GM23248 (cell line): ENCODE data around the gene OR13J1. TPM values are rescaled to one million over a fixed set of nuclear protein-coding genes. Genes with fewer than 3 reads are reported as not detected.

Experiments used
- DNase-seq: peaks from one replicate; pipeline ENCODE4 v3.0.0-alpha.2; 2015
- H2AFZ ChIP-seq: fragments of 200-600 bp; sonication (generic); 2 replicates; pipeline ENCODE4 v1.6.1; 2016; ENCODE audit warnings: antibody characterized with exemption
- H3F3A ChIP-seq: fragments of 200-600 bp; sonication (generic); 2 replicates; pipeline ENCODE4 v1.6.1; 2016; ENCODE audit warnings: mild to moderate bottlenecking, antibody characterized with exemption, mixed run types; ENCODE audit not compliant: insufficient read depth
- H3K27ac ChIP-seq: fragments of 200-600 bp; sonication (generic); 2 replicates; pipeline ENCODE4 v1.5.1; 2016; ENCODE audit warnings: mild to moderate bottlenecking
- H3K27me3 ChIP-seq: fragments of 200-600 bp; sonication (generic); replicated peaks from 2 replicates; pipeline ENCODE4 v1.6.1; 2016; ENCODE audit warnings: mild to moderate bottlenecking; ENCODE audit not compliant: insufficient read depth
- H3K36me3 ChIP-seq: fragments of 200-600 bp; sonication (generic); 2 replicates; pipeline ENCODE4 v1.6.1; 2016; ENCODE audit warnings: low read depth, mild to moderate bottlenecking
- H3K4me1 ChIP-seq: fragments of 200-600 bp; sonication (generic); 2 replicates; pipeline ENCODE4 v1.6.1; 2016; ENCODE audit warnings: mild to moderate bottlenecking; ENCODE audit not compliant: insufficient read depth
- H3K4me2 ChIP-seq: fragments of 200-600 bp; sonication (generic); one replicate; pipeline ENCODE4 v1.6.1; 2016; ENCODE audit warnings: mild to moderate bottlenecking; ENCODE audit not compliant: unreplicated experiment
- H3K4me3 ChIP-seq: fragments of 200-600 bp; sonication (generic); 2 replicates; pipeline ENCODE4 v1.5.1; 2016; ENCODE audit warnings: mild to moderate bottlenecking
- H3K79me2 ChIP-seq: fragments of 200-600 bp; sonication (generic); 2 replicates; pipeline ENCODE4 v1.6.1; 2016; ENCODE audit warnings: mild to moderate bottlenecking; ENCODE audit not compliant: insufficient read depth
- H3K9ac ChIP-seq: fragments of 200-600 bp; sonication (generic); 2 replicates; pipeline ENCODE4 v1.6.1; 2016; ENCODE audit warnings: mild to moderate bottlenecking
- H3K9me2 ChIP-seq: fragments of 200-600 bp; sonication (generic); 2 replicates; pipeline ENCODE4 v1.6.1; 2016; ENCODE audit warnings: mixed run types, mild to moderate bottlenecking, moderate library complexity; ENCODE audit not compliant: insufficient read depth
- H3K9me3 ChIP-seq: fragments of 200-600 bp; sonication (generic); one replicate; pipeline ENCODE4 v1.6.1; 2017; ENCODE audit warnings: low read depth
- H4K20me1 ChIP-seq: fragments of 200-600 bp; sonication (generic); 2 replicates; pipeline ENCODE4 v1.6.0; 2016; ENCODE audit not compliant: insufficient read depth
- EZH2 ChIP-seq: fragments of 200-600 bp; sonication (generic); IDR thresholded peaks from 2 replicates; pipeline ENCODE4 v1.6.1; 2018; ENCODE audit warnings: antibody characterized with exemption, mild to moderate bottlenecking; ENCODE audit not compliant: insufficient read depth, poor library complexity, severe bottlenecking
- EZH2phosphoT487 ChIP-seq: fragments of 200-600 bp; sonication (generic); IDR thresholded peaks from 2 replicates; pipeline ENCODE4 v1.6.1; 2018; ENCODE audit warnings: antibody characterized with exemption, moderate library complexity, mild to moderate bottlenecking, low read depth; ENCODE audit not compliant: insufficient read depth
- WGBS, 2 experiments: methylation state at CpG; one replicate each; pipeline ENCODE4 v1.1.6; 2015 to 2017; ENCODE audit warnings: low lambda C conversion rate in 2 of 2, low coverage in 1 of 2; ENCODE audit errors: missing lambda C conversion rate in 2 of 2; 5-methylcytosine and 5-hydroxymethylcytosine counted together
- in situ Hi-C: fragments of 300-500 bp; cut with MboI; formaldehyde crosslinking; loops from 2 replicates; pipeline ENCODE4 v1.15.0; 2020
- polyA plus RNA-seq: library from polyadenylated mRNA; unstranded; fragments of >200 nt; fragmentation: Nextera tagmentation; extraction: Ambion mirVana; gene quantifications from 2 replicates; pipeline ENCODE4 v1.2.1, GENCODE V29; 2016
- total RNA-seq: library from RNA; depleted of rRNA; stranded (reverse); fragments of >200 nt; shearing (Covaris generic); gene quantifications from 2 replicates; pipeline ENCODE4 v1.2.3, GENCODE V29; 2014

OR13J1 gene
- total and polyA plus RNA-seq, 2 experiments from 2014 or later, result not detected

GRCh38 chr9:35869621-35870216 lies 482 bp downstream of the OR13J1 start:
- no peak overlapping the region for H3K9ac ChIP-seq
- H3K9me2 ChIP-seq, result no peaks in the 10 kb centered on the region
- H3K4me1 ChIP-seq, result no peaks in the 10 kb centered on the region
- no peak overlapping the region for H3K4me2 ChIP-seq
- DNase-seq, result no peak
- H3K79me2 ChIP-seq, result no peaks in the 10 kb centered on the region
- no peaks in the 10 kb centered on the region for H4K20me1 ChIP-seq
- no peak overlapping the region for H3K4me3 ChIP-seq
- H3K27ac ChIP-seq, result no peak overlapping the region
- TF ChIP-seq EZH2phosphoT487, result no peak
- TF ChIP-seq EZH2, result no peak
- H3K9me3 ChIP-seq, result no peaks in the 10 kb centered on the region
- 77 to 80% methylated on average over 19 of the region's 19 CpGs for WGBS, 2 experiments
- H3F3A ChIP-seq, result no peaks in the 10 kb centered on the region
- H3K27me3 ChIP-seq, result no peaks in the 10 kb centered on the region
- no peaks in the 10 kb centered on the region for H3K36me3 ChIP-seq
- in situ Hi-C loops, result no loop called here
- H2AFZ ChIP-seq, result no peak overlapping the region

DNA sequence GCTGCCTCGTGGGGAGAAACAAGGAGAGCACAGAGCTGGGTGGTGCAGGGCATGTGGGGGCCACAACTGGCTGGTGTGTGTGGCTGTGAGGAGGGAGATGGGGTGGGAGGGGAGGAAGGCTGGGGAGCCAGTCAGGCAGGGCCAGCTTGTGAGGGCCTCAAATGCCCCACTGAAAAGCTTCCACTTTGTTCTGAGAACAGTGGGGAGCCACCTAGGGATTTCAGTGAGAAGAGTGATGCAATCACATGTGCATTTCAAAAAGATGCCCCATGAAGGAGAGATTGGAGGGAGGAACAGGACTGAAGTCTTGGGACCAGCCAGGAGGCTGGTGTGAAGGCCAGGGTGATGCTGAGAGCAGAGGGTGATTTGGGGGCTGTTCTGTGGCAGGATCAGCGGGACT lies 1.3 kb downstream of the OR13J1 start:
- no peak overlapping the region for H3K9ac ChIP-seq
- TF ChIP-seq EZH2phosphoT487, result no peak
- no peak for TF ChIP-seq EZH2
- 43 to 56% methylated on average over 1 to 2 of the region's 2 CpGs for WGBS, 2 experiments
- H3K4me1 ChIP-seq, result no peaks in the 10 kb centered on the region
- no peak overlapping the region for H3K27ac ChIP-seq
- no peaks in the 10 kb centered on the region for H3K36me3 ChIP-seq
- no peak overlapping the region for H3K4me2 ChIP-seq
- H2AFZ ChIP-seq, result no peak overlapping the region
- in situ Hi-C loops, result no loop called here
- no peaks in the 10 kb centered on the region for H3K9me2 ChIP-seq
- DNase-seq, result no peak
- H4K20me1 ChIP-seq, result no peaks in the 10 kb centered on the region
- H3F3A ChIP-seq, result no peaks in the 10 kb centered on the region
- H3K9me3 ChIP-seq, result no peaks in the 10 kb centered on the region
- H3K27me3 ChIP-seq, result no peaks in the 10 kb centered on the region
- H3K4me3 ChIP-seq, result no peak overlapping the region
- H3K79me2 ChIP-seq, result no peaks in the 10 kb centered on the region

DNA sequence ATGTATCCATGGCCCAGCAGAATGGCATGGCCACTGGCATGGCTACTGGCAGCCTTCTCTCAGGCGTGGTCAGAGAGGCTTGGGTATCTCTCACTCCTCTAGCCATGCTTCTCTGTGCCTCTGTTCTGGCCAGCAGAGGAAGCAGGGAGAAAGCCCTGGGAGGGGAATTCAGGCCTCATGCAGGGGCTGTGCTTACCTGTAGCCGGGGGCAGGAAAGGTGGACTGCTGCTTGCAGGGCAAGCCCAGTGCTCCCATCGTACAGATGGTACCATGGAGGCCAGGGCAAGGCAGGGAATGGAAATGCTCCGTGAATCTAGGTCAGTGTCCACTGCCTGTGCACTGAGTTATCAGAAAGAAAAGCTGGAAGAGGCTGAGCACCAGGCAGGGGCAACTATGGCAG lies 2.7 kb downstream of the OR13J1 start:
- no peaks in the 10 kb centered on the region for H3K36me3 ChIP-seq
- in situ Hi-C loops, result no loop called here
- H3K79me2 ChIP-seq, result no peaks in the 10 kb centered on the region
- H3K4me3 ChIP-seq, result no peak overlapping the region
- no peaks in the 10 kb centered on the region for H3K9me3 ChIP-seq
- H2AFZ ChIP-seq, result no peak overlapping the region
- H3K27ac ChIP-seq, result no peak overlapping the region
- H3K9ac ChIP-seq, result no peak overlapping the region
- H3K27me3 ChIP-seq, result 0 out of 2 replicates have a peak, but pooled peaks cover 1% of the 10 kb centered on the region
- H3K4me2 ChIP-seq, result no peak overlapping the region
- H3F3A ChIP-seq, result no peaks in the 10 kb centered on the region
- no peaks in the 10 kb centered on the region for H3K4me1 ChIP-seq
- H4K20me1 ChIP-seq, result no peaks in the 10 kb centered on the region
- WGBS, 2 experiments, result 66 to 68% methylated on average over 4 of the region's 4 CpGs
- no peak for DNase-seq
- TF ChIP-seq EZH2phosphoT487, result no peak
- TF ChIP-seq EZH2, result no peak
- H3K9me2 ChIP-seq, result no peaks in the 10 kb centered on the region

- no peak for TF ChIP-seq EZH2phosphoT487
- no peak for TF ChIP-seq EZH2
- Histone ChIP-seq H3K27ac (no peak overlapping the region), H3K36me3 (no peaks in the 10 kb centered on the region), H3K79me2 (no peaks in the 10 kb centered on the region), H3K4me3 (no peak overlapping the region), H3K9me3 (no peaks in the 10 kb centered on the region), H3K9me2 (no peaks in the 10 kb centered on the region), H3K9ac (no peak overlapping the region), H2AFZ (no peak overlapping the region), H3K4me2 (no peak overlapping the region), H3K4me1 (no peaks in the 10 kb centered on the region), H4K20me1 (no peaks in the 10 kb centered on the region), H3K27me3 (peaks cover 15% of the 10 kb centered on the region), H3F3A (no peaks in the 10 kb centered on the region)
- WGBS, 2 experiments, result 79 to 88% methylated on average over 8 of the region's 8 CpGs
- in situ Hi-C loops, result no loop called here
- no peak for DNase-seq
These were observed 5.4 kb downstream of the OR13J1 start for GRCh38 chr9:35864695-35865255.

DNA sequence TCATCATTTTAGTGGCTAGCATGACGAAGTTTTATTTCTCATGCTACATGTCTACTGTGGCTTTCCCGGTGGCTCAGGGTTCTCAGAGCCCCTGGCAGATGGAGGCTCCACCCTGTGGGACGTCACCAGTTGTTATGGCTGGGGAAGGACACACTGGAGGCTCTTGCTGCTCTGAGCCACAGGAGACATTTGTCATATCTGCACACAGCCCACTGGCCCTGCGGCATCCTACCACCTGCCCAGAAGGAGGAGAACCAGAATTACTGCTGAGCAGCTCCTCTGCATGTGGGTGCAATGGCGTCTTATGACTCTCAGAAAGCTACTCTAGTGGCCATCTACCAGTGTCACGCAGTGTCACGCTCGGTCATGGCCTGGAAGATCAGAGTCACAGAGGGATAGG lies 6.6 kb downstream of the OR13J1 start:
- H3K4me2 ChIP-seq, result no peak overlapping the region
- no peaks in the 10 kb centered on the region for H3F3A ChIP-seq
- no peaks in the 10 kb centered on the region for H3K79me2 ChIP-seq
- no peaks in the 10 kb centered on the region for H4K20me1 ChIP-seq
- DNase-seq, result no peak
- no peaks in the 10 kb centered on the region for H3K9me2 ChIP-seq
- TF ChIP-seq EZH2phosphoT487 (no peak), EZH2 (no peak)
- no peak overlapping the region for H3K4me3 ChIP-seq
- no peak overlapping the region for H2AFZ ChIP-seq
- no peak overlapping the region for H3K27ac ChIP-seq
- H3K9ac ChIP-seq, result no peak overlapping the region
- in situ Hi-C loops, result no loop called here
- peaks cover 15% of the 10 kb centered on the region for H3K27me3 ChIP-seq
- H3K36me3 ChIP-seq, result no peaks in the 10 kb centered on the region
- no peaks in the 10 kb centered on the region for H3K9me3 ChIP-seq
- no peaks in the 10 kb centered on the region for H3K4me1 ChIP-seq
- 57 to 62% methylated on average over 8 of the region's 8 CpGs for WGBS, 2 experiments
